ENCODE results near the gene MFAP3L.

The MFAP3L gene

GRCh38 chr4:170022211-170022610 lies 4.0 kb downstream of the MFAP3L start:
- no peak for DNase-seq
- ATAC-seq = no peak

- DNase-seq = no peak
- ATAC-seq = no peak
These were observed 8.9 kb downstream of the MFAP3L start for GRCh38 chr4:170017252-170017651.

GRCh38 chr4:170015285-170015684 lies 10.9 kb downstream of the MFAP3L start:
- ATAC-seq = no peak

GRCh38 chr4:170014359-170015011 lies 11.7 kb downstream of the MFAP3L start:
- no peak for DNase-seq

More at GRCh38 chr4:170015285-170015684, 10.9 kb downstream of the MFAP3L start:
- no peak for DNase-seq

GRCh38 chr4:170012629-170012958 lies 13.6 kb downstream of the MFAP3L start:
- ATAC-seq (no peak), DNase-seq (no peak)

More at GRCh38 chr4:170014359-170015011, 11.7 kb downstream of the MFAP3L start:
- no peak for ATAC-seq

- DNase-seq (no peak), ATAC-seq (no peak)
These were observed 14.1 kb downstream of the MFAP3L start for GRCh38 chr4:170011921-170012628.

- ATAC-seq (no peak), DNase-seq (no peak)
These were observed 16.9 kb downstream of the MFAP3L start for GRCh38 chr4:170009291-170009690.

- no peak for ATAC-seq
These were observed 17.4 kb downstream of the MFAP3L start for GRCh38 chr4:170008801-170009200.

GRCh38 chr4:170008371-170008770 lies 17.8 kb downstream of the MFAP3L start:
- DNase-seq (no peak), ATAC-seq (peak; percentile 28)

More at GRCh38 chr4:170008801-170009200, 17.4 kb downstream of the MFAP3L start:
- DNase-seq = no peak

- ATAC-seq (no peak), DNase-seq (no peak)
These were observed 19.1 kb downstream of the MFAP3L start for GRCh38 chr4:170007113-170007512.

GRCh38 chr4:170005472-170005871 lies 20.7 kb downstream of the MFAP3L start:
- DNase-seq (no peak), ATAC-seq (no peak)

GRCh38 chr4:170004651-170005295 lies 21.4 kb downstream of the MFAP3L start:
- no peak for DNase-seq
- no peak for ATAC-seq

GRCh38 chr4:170003071-170004070 lies 22.8 kb downstream of the MFAP3L start:
- DNase-seq = no peak
- ATAC-seq = no peak

- no peak for DNase-seq
- no peak for ATAC-seq
These were observed 24.4 kb downstream of the MFAP3L start for GRCh38 chr4:170001745-170002267.

- no peak for ATAC-seq
- no peak for DNase-seq
These were observed 25.0 kb downstream of the MFAP3L start for GRCh38 chr4:170001011-170001744.

- ATAC-seq (no peak), DNase-seq (no peak)
These were observed 26.3 kb downstream of the MFAP3L start for GRCh38 chr4:169999923-170000322.

GRCh38 chr4:169998981-169999380 lies 27.2 kb downstream of the MFAP3L start:
- DNase-seq (no peak), ATAC-seq (no peak)

GRCh38 chr4:169996379-169997240 lies 29.6 kb downstream of the MFAP3L start:
- no peak for ATAC-seq
- DNase-seq = no peak

- no peak for ATAC-seq
- no peak for DNase-seq
These were observed 32.7 kb downstream of the MFAP3L start for GRCh38 chr4:169993531-169993930.

GRCh38 chr4:169988252-169988651 lies 37.9 kb downstream of the MFAP3L start:
- DNase-seq (no peak), ATAC-seq (no peak)
